Thoracic aorta (tissue), 2 donors: Measurements from ENCODE around the gene ERGIC3. TPM values are rescaled to one million over a fixed set of nuclear protein-coding genes. Genes with fewer than 3 reads are reported as not detected.

Source experiments
- ATAC-seq: fragments of 150-250 bp; one replicate; pipeline ENCODE4 v1.8.0; 2017; ENCODE audit warnings: low read depth; ENCODE audit not compliant: insufficient number of reproducible peaks, low FRiP score
- DNase-seq: peaks from one replicate; pipeline ENCODE4 v3.0.0-alpha.2; 2020; ENCODE audit warnings: low spot score
- H3K27ac ChIP-seq, 2 donors: fragments of 200-600 bp; sonication (generic); 1 replicate in 1 of 2; 2 replicates in 1 of 2; pipeline ENCODE4 v1.5.1; 2016; ENCODE audit warnings: mild to moderate bottlenecking in 2 of 2, moderate library complexity in 2 of 2
- H3K27me3 ChIP-seq: fragments of 200-600 bp; sonication (generic); replicated peaks from 2 replicates; pipeline ENCODE4 v1.6.0; 2016; ENCODE audit warnings: mild to moderate bottlenecking; ENCODE audit not compliant: insufficient read depth
- H3K36me3 ChIP-seq: fragments of 200-600 bp; sonication (generic); one replicate; pipeline ENCODE4 v1.5.1; 2016
- H3K4me1 ChIP-seq, 2 donors: fragments of 200-600 bp; sonication (generic); 1 replicate in 1 of 2; 2 replicates in 1 of 2; pipeline versions ENCODE4 v1.5.1 to v1.6.0; 2016; ENCODE audit warnings: low read depth in 2 of 2, mild to moderate bottlenecking in 1 of 2; ENCODE audit not compliant: control insufficient read depth in 1 of 2
- H3K4me3 ChIP-seq: fragments of 200-600 bp; sonication (generic); 2 replicates; pipeline ENCODE4 v1.5.1; 2016; ENCODE audit warnings: mild to moderate bottlenecking
- H3K9me3 ChIP-seq: fragments of 200-600 bp; sonication (generic); 2 replicates; pipeline ENCODE4 v1.5.1; 2016
- total RNA-seq, 2 donors: library from RNA; depleted of rRNA; stranded (reverse); fragments of >200 nt; gene quantifications; one replicate each; pipeline versions ENCODE4 v1.1.0 to v1.2.3, GENCODE V29; 2016
- TF ChIP-seq, protein P1 (sequence below): fragments of 200-600 bp; sonication (generic); IDR thresholded peaks from one replicate; pipeline ENCODE4 v1.5.1; 2019; ENCODE audit warnings: antibody characterized with exemption

Gene ERGIC3
- total RNA-seq, 2 donors from 2014 or later, result 119 to 188 TPM

DNA sequence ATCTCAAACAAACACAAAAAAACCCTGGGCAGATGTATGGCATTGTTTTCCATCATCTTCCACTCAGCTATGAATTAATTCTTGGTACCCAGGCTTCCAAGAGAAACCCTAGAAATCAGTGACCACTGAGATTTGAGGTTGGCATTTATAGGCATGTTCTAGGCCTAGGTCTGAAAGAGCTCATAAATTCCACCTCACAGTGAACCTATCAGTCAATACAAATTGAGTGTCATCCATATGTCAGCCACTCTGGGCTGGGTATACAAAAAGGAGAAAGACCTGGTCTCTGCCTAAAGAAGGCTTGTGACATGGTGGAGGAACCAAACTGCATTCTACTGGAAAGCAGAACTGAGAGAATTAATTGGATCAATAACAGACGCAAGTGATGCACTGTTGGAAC lies 42.6 kb upstream of the ERGIC3 start:
- no peak for ATAC-seq

DNA sequence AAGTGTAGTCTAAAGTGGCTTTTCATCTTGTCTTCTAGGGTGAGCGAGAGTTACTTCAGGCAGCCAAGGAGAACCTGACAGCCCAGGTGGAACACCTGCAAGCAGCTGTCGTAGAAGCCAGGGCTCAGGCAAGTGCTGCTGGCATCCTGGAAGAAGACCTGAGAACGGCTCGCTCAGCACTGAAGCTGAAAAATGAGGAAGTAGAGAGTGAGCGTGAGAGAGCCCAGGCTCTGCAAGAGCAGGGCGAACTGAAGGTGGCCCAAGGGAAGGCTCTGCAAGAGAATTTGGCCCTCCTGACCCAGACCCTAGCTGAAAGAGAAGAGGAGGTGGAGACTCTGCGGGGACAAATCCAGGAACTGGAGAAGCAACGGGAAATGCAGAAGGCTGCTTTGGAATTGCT lies 39.5 kb upstream of the ERGIC3 start:
- Histone ChIP-seq H3K4me1 (peaks cover 1 to 14% of the 10 kb centered on the region in 2 donors), H3K27me3 (no peaks in the 10 kb centered on the region), H3K27ac (no peak overlapping the region), H3K4me3 (no peak overlapping the region), H3K9me3 (no peaks in the 10 kb centered on the region), H3K36me3 (peaks cover 31% of the 10 kb centered on the region)
- DNase-seq (no peak), ATAC-seq (no peak)
- TF ChIP-seq, protein P1, sequence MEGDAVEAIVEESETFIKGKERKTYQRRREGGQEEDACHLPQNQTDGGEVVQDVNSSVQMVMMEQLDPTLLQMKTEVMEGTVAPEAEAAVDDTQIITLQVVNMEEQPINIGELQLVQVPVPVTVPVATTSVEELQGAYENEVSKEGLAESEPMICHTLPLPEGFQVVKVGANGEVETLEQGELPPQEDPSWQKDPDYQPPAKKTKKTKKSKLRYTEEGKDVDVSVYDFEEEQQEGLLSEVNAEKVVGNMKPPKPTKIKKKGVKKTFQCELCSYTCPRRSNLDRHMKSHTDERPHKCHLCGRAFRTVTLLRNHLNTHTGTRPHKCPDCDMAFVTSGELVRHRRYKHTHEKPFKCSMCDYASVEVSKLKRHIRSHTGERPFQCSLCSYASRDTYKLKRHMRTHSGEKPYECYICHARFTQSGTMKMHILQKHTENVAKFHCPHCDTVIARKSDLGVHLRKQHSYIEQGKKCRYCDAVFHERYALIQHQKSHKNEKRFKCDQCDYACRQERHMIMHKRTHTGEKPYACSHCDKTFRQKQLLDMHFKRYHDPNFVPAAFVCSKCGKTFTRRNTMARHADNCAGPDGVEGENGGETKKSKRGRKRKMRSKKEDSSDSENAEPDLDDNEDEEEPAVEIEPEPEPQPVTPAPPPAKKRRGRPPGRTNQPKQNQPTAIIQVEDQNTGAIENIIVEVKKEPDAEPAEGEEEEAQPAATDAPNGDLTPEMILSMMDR, result no peak

More for the DNA sequence above, 42.6 kb upstream of the ERGIC3 start:
- Histone ChIP-seq H3K4me1 (peaks cover 3 to 23% of the 10 kb centered on the region in 2 donors), H3K9me3 (no peaks in the 10 kb centered on the region), H3K36me3 (peaks cover 45% of the 10 kb centered on the region), H3K27ac (no peak overlapping the region), H3K4me3 (no peak overlapping the region), H3K27me3 (no peaks in the 10 kb centered on the region)
- DNase-seq, result no peak
- TF ChIP-seq, protein P1, result no peak

DNA sequence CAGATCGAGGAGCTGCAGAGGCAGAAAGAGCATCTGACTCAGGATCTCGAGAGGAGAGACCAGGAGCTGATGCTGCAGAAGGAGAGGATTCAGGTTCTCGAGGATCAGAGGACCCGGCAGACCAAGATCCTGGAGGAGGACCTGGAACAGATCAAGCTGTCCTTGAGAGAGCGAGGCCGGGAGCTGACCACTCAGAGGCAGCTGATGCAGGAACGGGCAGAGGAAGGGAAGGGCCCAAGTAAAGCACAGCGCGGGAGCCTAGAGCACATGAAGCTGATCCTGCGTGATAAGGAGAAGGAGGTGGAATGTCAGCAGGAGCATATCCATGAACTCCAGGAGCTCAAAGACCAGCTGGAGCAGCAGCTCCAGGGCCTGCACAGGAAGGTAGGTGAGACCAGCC lies 38.6 kb upstream of the ERGIC3 start:
- H3K27ac ChIP-seq, result no peak overlapping the region
- no peak overlapping the region for H3K4me3 ChIP-seq
- no peaks in the 10 kb centered on the region for H3K27me3 ChIP-seq
- H3K4me1 ChIP-seq, result peaks cover 0 to 6% of the 10 kb centered on the region in 2 donors
- ATAC-seq (no peak), DNase-seq (no peak)
- H3K36me3 ChIP-seq, result peaks cover 38% of the 10 kb centered on the region
- H3K9me3 ChIP-seq, result no peaks in the 10 kb centered on the region
- TF ChIP-seq, protein P1, result no peak

DNA sequence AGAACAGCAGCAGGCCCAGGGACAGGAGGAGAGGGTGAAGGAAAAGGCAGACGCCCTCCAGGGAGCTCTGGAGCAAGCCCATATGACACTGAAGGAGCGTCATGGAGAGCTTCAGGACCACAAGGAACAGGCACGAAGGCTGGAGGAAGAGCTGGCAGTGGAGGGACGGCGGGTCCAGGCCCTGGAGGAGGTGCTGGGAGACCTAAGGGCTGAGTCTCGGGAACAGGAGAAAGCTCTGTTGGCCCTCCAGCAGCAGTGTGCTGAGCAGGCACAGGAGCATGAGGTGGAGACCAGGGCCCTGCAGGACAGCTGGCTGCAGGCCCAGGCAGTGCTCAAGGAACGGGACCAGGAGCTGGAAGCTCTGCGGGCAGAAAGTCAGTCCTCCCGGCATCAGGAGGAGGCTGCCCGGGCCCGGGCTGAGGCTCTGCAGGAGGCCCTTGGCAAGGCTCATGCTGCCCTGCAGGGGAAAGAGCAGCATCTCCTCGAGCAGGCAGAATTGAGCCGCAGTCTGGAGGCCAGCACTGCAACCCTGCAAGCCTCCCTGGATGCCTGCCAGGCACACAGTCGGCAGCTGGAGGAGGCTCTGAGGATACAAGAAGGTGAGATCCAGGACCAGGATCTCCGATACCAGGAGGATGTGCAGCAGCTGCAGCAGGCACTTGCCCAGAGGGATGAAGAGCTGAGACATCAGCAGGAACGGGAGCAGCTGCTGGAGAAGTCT lies 37.9 kb upstream of the ERGIC3 start:
- Histone ChIP-seq H3K4me1 (peaks cover 0 to 6% of the 10 kb centered on the region in 2 donors), H3K9me3 (no peaks in the 10 kb centered on the region), H3K36me3 (peaks cover 45% of the 10 kb centered on the region), H3K27me3 (no peaks in the 10 kb centered on the region), H3K4me3 (no peak overlapping the region), H3K27ac (no peak overlapping the region)
- TF ChIP-seq, protein P1, result no peak
- ATAC-seq (no peak), DNase-seq (no peak)

DNA sequence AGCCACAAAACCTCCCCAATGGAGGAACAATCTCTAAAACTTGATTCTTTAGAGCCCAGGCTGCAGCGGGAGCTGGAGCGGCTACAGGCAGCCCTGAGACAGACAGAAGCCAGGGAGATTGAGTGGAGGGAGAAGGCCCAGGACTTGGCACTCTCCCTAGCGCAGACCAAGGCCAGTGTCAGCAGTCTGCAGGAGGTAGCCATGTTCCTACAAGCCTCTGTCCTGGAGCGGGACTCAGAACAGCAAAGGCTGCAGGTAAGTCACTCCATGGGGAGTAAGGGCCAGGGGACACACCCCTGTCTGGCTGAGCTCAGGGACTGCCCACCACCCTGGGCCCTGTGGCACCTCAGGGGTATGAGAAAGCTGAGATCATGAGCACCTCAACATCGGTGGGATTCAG lies 37.1 kb upstream of the ERGIC3 start:
- Histone ChIP-seq H3K9me3 (no peaks in the 10 kb centered on the region), H3K4me3 (no peak overlapping the region), H3K4me1 (peaks cover 0 to 6% of the 10 kb centered on the region in 2 donors), H3K27me3 (no peaks in the 10 kb centered on the region), H3K27ac (no peak overlapping the region), H3K36me3 (peaks cover 45% of the 10 kb centered on the region)
- ATAC-seq, result no peak
- TF ChIP-seq, protein P1, result no peak
- no peak for DNase-seq
